Astrocyte (in vitro differentiated cells and primary cell): ENCODE data around the gene NECTIN1.

ENCODE experiments used
- EZH2 ChIP-seq: IDR thresholded peaks from 2 replicates; pipeline ENCODE4 v1.6.1; 2012; ENCODE audit warnings: mild to moderate bottlenecking, low read length, inconsistent platforms; ENCODE audit not compliant: insufficient read depth
- TF ChIP-seq, protein P1 (sequence below): IDR thresholded peaks from 2 replicates; pipeline ENCODE4 v1.5.1; 2011; ENCODE audit warnings: low read depth, mild to moderate bottlenecking, inconsistent platforms, low read length, moderate library complexity; ENCODE audit not compliant: insufficient read depth

GRCh38 chr11:119772076-119772475, 43.1 kb upstream of the NECTIN1 start:
- no peak for TF ChIP-seq EZH2
- TF ChIP-seq, protein P1, sequence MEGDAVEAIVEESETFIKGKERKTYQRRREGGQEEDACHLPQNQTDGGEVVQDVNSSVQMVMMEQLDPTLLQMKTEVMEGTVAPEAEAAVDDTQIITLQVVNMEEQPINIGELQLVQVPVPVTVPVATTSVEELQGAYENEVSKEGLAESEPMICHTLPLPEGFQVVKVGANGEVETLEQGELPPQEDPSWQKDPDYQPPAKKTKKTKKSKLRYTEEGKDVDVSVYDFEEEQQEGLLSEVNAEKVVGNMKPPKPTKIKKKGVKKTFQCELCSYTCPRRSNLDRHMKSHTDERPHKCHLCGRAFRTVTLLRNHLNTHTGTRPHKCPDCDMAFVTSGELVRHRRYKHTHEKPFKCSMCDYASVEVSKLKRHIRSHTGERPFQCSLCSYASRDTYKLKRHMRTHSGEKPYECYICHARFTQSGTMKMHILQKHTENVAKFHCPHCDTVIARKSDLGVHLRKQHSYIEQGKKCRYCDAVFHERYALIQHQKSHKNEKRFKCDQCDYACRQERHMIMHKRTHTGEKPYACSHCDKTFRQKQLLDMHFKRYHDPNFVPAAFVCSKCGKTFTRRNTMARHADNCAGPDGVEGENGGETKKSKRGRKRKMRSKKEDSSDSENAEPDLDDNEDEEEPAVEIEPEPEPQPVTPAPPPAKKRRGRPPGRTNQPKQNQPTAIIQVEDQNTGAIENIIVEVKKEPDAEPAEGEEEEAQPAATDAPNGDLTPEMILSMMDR = no peak
